Mesenchymal stem cell (in vitro differentiated cells and primary cell): ENCODE data around the gene SDCCAG8.

Experiments
- DNase-seq: peaks from one replicate; pipeline ENCODE4 v3.0.0-alpha.2; 2013
- H2AFZ ChIP-seq: one replicate; pipeline ENCODE4 v1.6.1; 2013; ENCODE audit warnings: low read depth, mild to moderate bottlenecking, control low read depth, inconsistent platforms, low read length, moderate library complexity
- H2AK5ac ChIP-seq: 2 replicates; pipeline ENCODE4 v1.6.1; 2013; ENCODE audit warnings: low read length, moderate library complexity, mild to moderate bottlenecking, inconsistent platforms; ENCODE audit not compliant: severe bottlenecking
- H2BK120ac ChIP-seq: one replicate; pipeline ENCODE4 v1.6.1; 2013; ENCODE audit warnings: low read depth, mild to moderate bottlenecking, inconsistent platforms, low read length, moderate library complexity
- H2BK12ac ChIP-seq, 2 experiments: one replicate each; pipeline ENCODE4 v1.6.1; 2013; ENCODE audit warnings: inconsistent platforms in 2 of 2, low read length in 2 of 2, mild to moderate bottlenecking in 2 of 2, moderate library complexity in 2 of 2, control low read depth in 1 of 2
- H2BK15ac ChIP-seq: one replicate; pipeline ENCODE4 v1.6.1; 2013; ENCODE audit warnings: mild to moderate bottlenecking, low read depth, inconsistent platforms; ENCODE audit not compliant: poor library complexity, severe bottlenecking
- H2BK5ac ChIP-seq: 2 replicates; pipeline ENCODE4 v1.6.1; 2013; ENCODE audit warnings: low read depth, mild to moderate bottlenecking, low read length, control low read depth, inconsistent platforms; ENCODE audit not compliant: poor library complexity, severe bottlenecking
- H3K14ac ChIP-seq, 2 experiments: one replicate each; pipeline ENCODE4 v1.6.1; 2013; ENCODE audit warnings: inconsistent platforms in 2 of 2, low read length in 2 of 2, control low read depth in 1 of 2, mild to moderate bottlenecking in 1 of 2, moderate library complexity in 1 of 2
- H3K18ac ChIP-seq, 2 experiments: one replicate each; pipeline ENCODE4 v1.6.1; 2013; ENCODE audit warnings: inconsistent platforms in 2 of 2, low read length in 2 of 2, control low read depth in 1 of 2, low read depth in 1 of 2, mild to moderate bottlenecking in 1 of 2
- H3K23ac ChIP-seq, 2 experiments: one replicate each; pipeline ENCODE4 v1.6.1; 2013; ENCODE audit warnings: inconsistent platforms in 2 of 2, low read length in 2 of 2, mild to moderate bottlenecking in 2 of 2, moderate library complexity in 2 of 2, control low read depth in 1 of 2
- H3K27ac ChIP-seq: 2 replicates; pipeline ENCODE4 v1.5.1; 2013; ENCODE audit warnings: mild to moderate bottlenecking, moderate library complexity, low read length, control low read depth, inconsistent platforms; ENCODE audit not compliant: poor library complexity, severe bottlenecking
- H3K27me3 ChIP-seq, 2 experiments: 2 replicates each; pipeline versions ENCODE4 v1.6.1 to v1.7.0; 2013; ENCODE audit warnings: low read length in 2 of 2, mild to moderate bottlenecking in 2 of 2, moderate library complexity in 2 of 2, control low read depth in 1 of 2, inconsistent platforms in 1 of 2; ENCODE audit not compliant: control insufficient read depth in 1 of 2, insufficient read depth in 1 of 2
- H3K36me3 ChIP-seq, 2 experiments: 2 replicates each; pipeline versions ENCODE4 v1.6.1 to v1.7.0; 2013; ENCODE audit warnings: low read length in 2 of 2, control low read depth in 1 of 2, inconsistent platforms in 1 of 2, low read depth in 1 of 2, mild to moderate bottlenecking in 1 of 2; ENCODE audit not compliant: insufficient read depth in 2 of 2, control insufficient read depth in 1 of 2
- H3K4ac ChIP-seq, 2 experiments: one replicate each; pipeline ENCODE4 v1.6.1; 2013; ENCODE audit warnings: inconsistent platforms in 2 of 2, low read length in 2 of 2, mild to moderate bottlenecking in 2 of 2, moderate library complexity in 2 of 2, control low read depth in 1 of 2, low read depth in 1 of 2
- H3K4me1 ChIP-seq: 2 replicates; pipeline ENCODE4 v1.6.1; 2013; ENCODE audit warnings: low read depth, low read length, control low read depth; ENCODE audit not compliant: control insufficient read depth, insufficient read depth
- H3K4me2 ChIP-seq: 2 replicates; pipeline ENCODE4 v1.6.1; 2013; ENCODE audit warnings: low read length, mild to moderate bottlenecking, inconsistent platforms; ENCODE audit not compliant: poor library complexity, severe bottlenecking
- H3K4me3 ChIP-seq, 2 experiments: 2 replicates each; pipeline versions ENCODE4 v1.5.1 to v1.7.0; 2013; ENCODE audit warnings: low read length in 2 of 2, mild to moderate bottlenecking in 2 of 2, control low read depth in 1 of 2, low read depth in 1 of 2; ENCODE audit not compliant: insufficient read depth in 1 of 2
- H3K79me1 ChIP-seq: replicated peaks from 2 replicates; pipeline ENCODE4 v1.6.1; 2013; ENCODE audit warnings: mild to moderate bottlenecking, control low read depth, low read length, inconsistent platforms; ENCODE audit not compliant: poor library complexity, severe bottlenecking
- H3K9ac ChIP-seq: 2 replicates; pipeline ENCODE4 v1.7.0; 2013; ENCODE audit warnings: mild to moderate bottlenecking, low read length, moderate library complexity
- H3K9me3 ChIP-seq: 2 replicates; pipeline ENCODE4 v1.7.0; 2013; ENCODE audit warnings: mild to moderate bottlenecking, low read length; ENCODE audit not compliant: control insufficient read depth
- H4K8ac ChIP-seq: one replicate; pipeline ENCODE4 v1.6.1; 2013; ENCODE audit warnings: inconsistent platforms, mild to moderate bottlenecking, low read length, moderate library complexity
- H4K91ac ChIP-seq: one replicate; pipeline ENCODE4 v1.6.1; 2013; ENCODE audit warnings: mild to moderate bottlenecking, low read length, inconsistent platforms
- WGBS: methylation state at CpG from one replicate; pipeline ENCODE4 v1.1.7; 2013; ENCODE audit warnings: mixed read lengths; 5-methylcytosine and 5-hydroxymethylcytosine counted together

Gene SDCCAG8

DNA sequence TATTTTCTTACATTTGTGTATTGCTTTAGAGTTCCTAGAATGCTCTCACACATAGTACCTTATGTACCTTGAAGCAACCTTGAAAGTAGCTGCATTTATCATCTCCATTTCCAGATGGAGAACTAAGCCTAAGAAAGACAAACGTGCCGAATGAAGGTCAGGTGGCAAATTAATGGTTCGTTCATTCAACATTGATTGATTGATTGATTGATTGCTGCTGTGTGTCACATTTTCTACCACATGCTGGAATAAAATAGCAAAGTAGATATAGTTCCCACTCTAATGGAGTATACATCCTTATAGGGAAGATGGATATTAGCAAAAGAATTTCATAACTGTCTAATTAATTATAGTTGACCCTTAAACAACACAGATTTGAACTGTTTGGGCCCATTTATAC lies 172.2 kb downstream of the SDCCAG8 start:
- Histone ChIP-seq H3K4me1 (no peaks in the 10 kb centered on the region), H2AK5ac (no peak overlapping the region), H3K36me3 (peaks cover 6 to 76% of the 10 kb centered on the region in 2 experiments), H3K4me3 (no peak overlapping the region), H2AFZ (no peak overlapping the region), H3K27ac (no peak overlapping the region), H3K27me3 (no peaks in the 10 kb centered on the region), H3K9me3 (no peaks in the 10 kb centered on the region), H2BK12ac (no peak overlapping the region), H2BK5ac (no peak overlapping the region), H3K79me1 (peaks cover 1% of the 10 kb centered on the region), H2BK120ac (no peak overlapping the region), H4K8ac (no peak overlapping the region), H3K14ac (no peak overlapping the region), H2BK15ac (no peak overlapping the region), H4K91ac (no peak overlapping the region), H3K4me2 (no peak overlapping the region), H3K18ac (no peak overlapping the region), H3K9ac (no peak overlapping the region), H3K4ac (no peak overlapping the region), H3K23ac (no peak overlapping the region)
- no CpG with 5 or more reads among the region's 3 CpGs for WGBS
- DNase-seq: no peak

DNA sequence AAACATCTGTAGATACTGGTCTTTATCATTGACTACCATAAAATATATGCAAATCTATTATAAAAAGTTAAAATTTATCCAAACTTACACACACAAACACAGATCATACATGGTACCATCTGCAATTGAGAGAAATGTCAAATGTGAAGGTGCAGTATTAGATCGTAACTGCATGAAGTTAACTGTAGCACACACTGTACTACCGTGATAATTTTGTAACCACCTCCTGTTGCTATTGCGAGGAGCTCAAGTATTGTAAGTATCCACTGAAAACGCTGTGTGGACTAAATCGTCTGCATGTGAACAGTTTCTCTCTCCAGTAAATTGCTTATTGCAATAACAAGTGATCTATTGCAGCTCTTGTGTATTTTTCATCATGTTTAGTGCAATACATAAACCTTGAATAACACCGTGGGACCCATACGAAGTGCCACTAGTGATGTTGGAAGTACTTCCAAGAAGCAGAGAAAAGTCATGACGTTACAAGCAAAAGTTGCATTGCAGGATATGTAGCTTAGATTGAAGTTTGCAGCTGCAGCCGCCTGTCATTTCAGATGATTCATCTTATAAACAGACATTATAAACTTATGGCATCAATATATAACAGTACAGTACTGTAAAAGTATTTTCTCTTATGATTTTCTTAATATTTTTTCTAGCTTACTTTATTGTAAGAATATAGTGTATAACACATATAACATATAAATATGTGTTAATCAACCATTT lies 172.9 kb downstream of the SDCCAG8 start:
- H3K18ac ChIP-seq: no peak overlapping the region
- no peak overlapping the region for H4K91ac ChIP-seq
- no peak overlapping the region for H2BK120ac ChIP-seq
- no peak for DNase-seq
- H3K4me3 ChIP-seq: no peak overlapping the region
- H3K9ac ChIP-seq: no peak overlapping the region
- H3K14ac ChIP-seq: no peak overlapping the region
- no peak overlapping the region for H2BK15ac ChIP-seq
- whole genome bisulfite sequencing: 97% methylated on average over 8 of the region's 9 CpGs
- H3K9me3 ChIP-seq: no peaks in the 10 kb centered on the region
- H3K4me1 ChIP-seq: peaks cover 2% of the 10 kb centered on the region
- peaks cover 1% of the 10 kb centered on the region for H3K79me1 ChIP-seq
- H4K8ac ChIP-seq: no peak overlapping the region
- H3K4me2 ChIP-seq: no peak overlapping the region
- H3K27ac ChIP-seq: no peak overlapping the region
- no peak overlapping the region for H3K23ac ChIP-seq
- H3K4ac ChIP-seq: no peak overlapping the region
- H3K27me3 ChIP-seq: no peaks in the 10 kb centered on the region
- H2AFZ ChIP-seq: no peak overlapping the region
- H2BK12ac ChIP-seq: no peak overlapping the region
- H2AK5ac ChIP-seq: no peak overlapping the region
- no peak overlapping the region for H2BK5ac ChIP-seq
- peaks cover 6 to 77% of the 10 kb centered on the region in 2 experiments for H3K36me3 ChIP-seq

DNA sequence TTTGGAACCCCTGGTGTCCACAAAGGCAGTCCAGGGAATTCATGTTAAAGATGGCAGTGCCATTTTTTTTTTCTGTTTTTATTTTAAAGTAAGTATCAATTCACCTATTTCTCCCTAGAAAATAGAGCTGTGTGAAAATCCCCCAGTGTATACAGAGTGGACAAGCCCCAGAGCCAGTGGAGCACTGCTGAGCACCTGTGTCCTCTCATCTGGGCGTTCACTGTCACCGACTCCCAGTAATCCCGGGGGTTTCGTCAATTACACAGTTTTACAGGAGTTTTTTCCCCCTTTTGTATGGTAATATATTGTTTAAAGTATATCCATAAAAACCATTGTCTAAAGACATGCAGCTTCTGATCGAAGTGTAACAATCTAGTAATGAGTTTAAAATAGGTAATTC lies 175.8 kb downstream of the SDCCAG8 start:
- Histone ChIP-seq H3K36me3 (peaks cover 6 to 84% of the 10 kb centered on the region in 2 experiments), H2BK120ac (no peak overlapping the region)
- WGBS: no CpG with 5 or more reads among the region's 5 CpGs

DNA sequence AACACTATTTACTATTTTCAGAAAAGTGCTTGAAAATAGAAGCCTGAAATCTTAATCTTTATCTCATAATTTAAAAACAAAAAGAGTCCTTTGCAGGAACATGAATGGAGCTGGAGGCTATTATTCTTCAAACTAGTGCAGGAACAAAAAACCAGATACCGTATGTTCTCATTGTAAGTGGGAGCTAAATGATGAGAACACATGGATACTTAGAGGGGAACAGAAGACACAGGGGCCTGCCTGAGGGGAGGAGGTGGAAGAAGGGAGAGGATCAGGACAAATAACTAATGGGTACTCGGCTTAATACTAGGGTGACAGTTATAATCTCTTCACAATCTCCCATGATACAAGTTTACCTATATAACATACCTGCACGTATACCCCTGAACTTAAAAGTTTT lies 176.3 kb downstream of the SDCCAG8 start:
- Histone ChIP-seq H3K18ac (no peak overlapping the region), H4K8ac (no peak overlapping the region), H2BK120ac (no peak overlapping the region), H3K4me3 (no peak overlapping the region), H3K4ac (no peak overlapping the region), H3K4me1 (peaks cover 2% of the 10 kb centered on the region), H3K36me3 (peaks cover 6 to 84% of the 10 kb centered on the region in 2 experiments), H3K9me3 (no peaks in the 10 kb centered on the region), H2AFZ (no peak overlapping the region), H3K23ac (no peak overlapping the region), H3K79me1 (peaks cover 3% of the 10 kb centered on the region), H3K9ac (no peak overlapping the region), H3K4me2 (no peak overlapping the region), H2BK12ac (no peak overlapping the region), H3K27me3 (no peaks in the 10 kb centered on the region), H2AK5ac (no peak overlapping the region), H4K91ac (no peak overlapping the region), H2BK15ac (no peak overlapping the region), H2BK5ac (no peak overlapping the region), H3K14ac (no peak overlapping the region), H3K27ac (no peak overlapping the region)
- WGBS: 96% methylated on average over 1 of the region's 3 CpGs
- DNase-seq: no peak

More for the DNA sequence above, 175.8 kb downstream of the SDCCAG8 start:
- Histone ChIP-seq H3K23ac (no peak overlapping the region), H2AFZ (no peak overlapping the region), H4K8ac (no peak overlapping the region), H3K9me3 (no peaks in the 10 kb centered on the region), H3K27me3 (no peaks in the 10 kb centered on the region), H2AK5ac (no peak overlapping the region), H3K14ac (no peak overlapping the region), H3K27ac (no peak overlapping the region), H3K4me3 (no peak overlapping the region), H2BK12ac (no peak overlapping the region), H2BK5ac (no peak overlapping the region), H3K18ac (no peak overlapping the region), H2BK15ac (no peak overlapping the region), H3K4me2 (no peak overlapping the region), H4K91ac (no peak overlapping the region), H3K4me1 (peaks cover 2% of the 10 kb centered on the region), H3K4ac (no peak overlapping the region), H3K79me1 (peaks cover 3% of the 10 kb centered on the region), H3K9ac (no peak overlapping the region)
- DNase-seq: no peak
